Uterus (tissue), 2 donors: ENCODE results near the gene ABI3BP.

Experiments
- CTCF ChIP-seq, 4 experiments: fragments of 200-600 bp in 2 of 4; fragments of 450-650 bp in 2 of 4; sonication (generic) in 2 of 4; IDR thresholded peaks; one replicate each; pipeline ENCODE4 v1.5.1; 2016 to 2019; ENCODE audit warnings: antibody characterized with exemption in 4 of 4, mild to moderate bottlenecking in 2 of 4, moderate library complexity in 1 of 4
- POLR2A ChIP-seq, 2 donors: fragments of 450-650 bp; IDR thresholded peaks; one replicate each; pipeline ENCODE4 v1.6.1; 2016; ENCODE audit warnings: antibody characterized with exemption in 2 of 2, mild to moderate bottlenecking in 1 of 2, moderate library complexity in 1 of 2

- TF ChIP-seq CTCF (IDR thresholded peaks at IDR 0.05) (no peak), POLR2A (IDR thresholded peaks at IDR 0.05) (no peak)
These were observed 135.4 kb downstream of the ABI3BP start for GRCh38 chr3:100857863-100858262.
